Omental fat pad (tissue), 4 donors: ENCODE results near the gene USP32. TPM values are rescaled to one million over a fixed set of nuclear protein-coding genes. Genes with fewer than 3 reads are reported as not detected.
"Not testable (repeated sequence)": the region's sequence is repeated elsewhere in the genome, so short reads cannot be mapped to it uniquely, and the experiment has no call there.

ENCODE experiments used
- ATAC-seq: fragments of 150-250 bp; one replicate; pipeline ENCODE4 v1.9.1; 2016; ENCODE audit warnings: mild to moderate bottlenecking, moderate library complexity; ENCODE audit not compliant: low FRiP score
- DNase-seq: peaks from one replicate; pipeline ENCODE4 v3.0.0-alpha.2; 2019; ENCODE audit warnings: low spot score
- total RNA-seq, 4 donors: library from RNA; depleted of rRNA; stranded (reverse); fragments of >200 nt; gene quantifications; one replicate each; pipeline ENCODE4 v1.1.0, GENCODE V29; 2016
- TF ChIP-seq, protein P1 (sequence below), 3 donors: fragments of 450-650 bp; IDR thresholded peaks; one replicate each; pipeline ENCODE4 v1.5.1; 2016 to 2017; ENCODE audit warnings: antibody characterized with exemption in 3 of 3, mild to moderate bottlenecking in 3 of 3, moderate library complexity in 2 of 3

The USP32 gene
- total RNA-seq, 4 donors from 2014 or later = 53.3 to 91.6 (median 69.7) TPM

DNA sequence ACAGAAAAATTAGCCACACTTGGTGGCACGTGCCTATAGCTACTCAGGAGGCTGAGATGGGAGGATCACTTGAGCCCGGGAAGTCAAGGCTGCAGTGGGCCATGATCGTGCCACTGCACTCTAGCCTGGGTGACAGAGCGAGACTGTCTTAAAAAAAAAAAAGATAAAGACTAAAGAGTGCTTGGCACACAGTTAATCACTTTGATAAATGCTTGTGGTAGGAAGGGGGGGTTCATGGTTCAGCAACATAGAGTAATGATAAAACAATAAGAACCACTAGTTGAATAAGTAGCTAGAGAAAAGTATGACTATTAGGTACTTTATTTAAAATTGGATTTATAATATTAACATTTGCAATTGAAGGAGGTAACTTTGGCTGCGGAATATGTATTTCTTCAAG, 43.3 kb downstream of the USP32 start:
- no peak for DNase-seq
- TF ChIP-seq, protein P1, sequence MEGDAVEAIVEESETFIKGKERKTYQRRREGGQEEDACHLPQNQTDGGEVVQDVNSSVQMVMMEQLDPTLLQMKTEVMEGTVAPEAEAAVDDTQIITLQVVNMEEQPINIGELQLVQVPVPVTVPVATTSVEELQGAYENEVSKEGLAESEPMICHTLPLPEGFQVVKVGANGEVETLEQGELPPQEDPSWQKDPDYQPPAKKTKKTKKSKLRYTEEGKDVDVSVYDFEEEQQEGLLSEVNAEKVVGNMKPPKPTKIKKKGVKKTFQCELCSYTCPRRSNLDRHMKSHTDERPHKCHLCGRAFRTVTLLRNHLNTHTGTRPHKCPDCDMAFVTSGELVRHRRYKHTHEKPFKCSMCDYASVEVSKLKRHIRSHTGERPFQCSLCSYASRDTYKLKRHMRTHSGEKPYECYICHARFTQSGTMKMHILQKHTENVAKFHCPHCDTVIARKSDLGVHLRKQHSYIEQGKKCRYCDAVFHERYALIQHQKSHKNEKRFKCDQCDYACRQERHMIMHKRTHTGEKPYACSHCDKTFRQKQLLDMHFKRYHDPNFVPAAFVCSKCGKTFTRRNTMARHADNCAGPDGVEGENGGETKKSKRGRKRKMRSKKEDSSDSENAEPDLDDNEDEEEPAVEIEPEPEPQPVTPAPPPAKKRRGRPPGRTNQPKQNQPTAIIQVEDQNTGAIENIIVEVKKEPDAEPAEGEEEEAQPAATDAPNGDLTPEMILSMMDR (IDR thresholded peaks at IDR 0.05) = no peak
- no peak for ATAC-seq

DNA sequence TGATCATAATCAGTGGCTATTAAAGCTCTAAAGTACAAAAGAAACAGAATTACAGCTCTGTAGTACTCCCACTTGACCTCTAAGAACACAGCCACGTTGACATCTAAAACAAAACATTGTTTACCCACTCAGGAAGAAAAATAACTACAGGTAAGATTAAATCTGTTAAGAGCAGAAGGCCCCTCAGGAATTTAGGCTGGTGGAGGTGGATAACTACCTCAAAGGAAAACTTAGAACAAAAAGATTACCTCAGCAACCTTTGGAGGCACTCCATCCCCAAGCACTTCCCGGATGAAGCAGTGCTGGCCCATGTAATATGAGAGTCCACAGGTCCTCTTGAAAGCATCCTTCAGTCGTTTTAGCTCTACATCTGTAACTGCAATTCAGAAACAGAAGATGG, 46.7 kb downstream of the USP32 start:
- ATAC-seq (no peak), DNase-seq (no peak)
- TF ChIP-seq, protein P1 (IDR thresholded peaks at IDR 0.05) = no peak

DNA sequence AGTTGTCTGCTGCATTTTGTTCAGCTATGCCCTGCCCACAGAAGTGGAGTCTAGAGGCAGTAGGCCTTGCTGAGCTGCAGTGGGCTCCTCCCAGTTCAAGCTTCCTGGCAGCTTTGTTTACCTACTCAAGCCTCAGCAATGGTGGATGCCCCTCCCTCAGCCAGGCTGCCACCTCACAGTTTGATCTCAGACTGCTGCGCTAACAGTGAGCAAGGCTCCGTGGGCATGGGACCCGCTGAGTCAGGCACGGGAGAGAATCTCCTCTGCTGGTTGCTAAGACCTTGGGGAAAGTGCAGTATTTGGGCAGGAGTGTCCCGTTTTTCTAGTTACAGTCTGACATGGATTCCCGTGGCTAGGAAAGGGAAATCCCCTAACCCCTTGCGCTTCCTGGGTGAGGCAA, 49.4 kb downstream of the USP32 start:
- DNase-seq, ATAC-seq: not testable (repeated sequence)

DNA sequence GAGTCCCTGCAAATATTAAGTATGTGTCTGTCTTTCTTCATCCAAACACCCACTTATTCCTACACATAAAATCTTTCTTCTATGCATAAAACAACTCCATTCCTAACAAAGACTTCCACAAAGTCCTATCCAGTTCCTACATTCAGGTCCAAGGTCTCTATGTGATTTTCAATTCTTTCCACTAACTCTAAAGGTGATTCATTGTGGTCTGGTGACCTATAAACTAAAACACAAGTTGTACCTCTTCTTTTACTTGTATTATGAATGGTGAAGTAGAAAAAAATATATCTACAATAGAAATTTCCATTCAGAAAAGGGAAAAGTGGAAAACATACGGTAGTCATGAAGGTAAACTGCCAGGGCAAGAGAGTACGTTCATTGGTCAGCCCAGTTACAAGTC, 56.6 kb downstream of the USP32 start:
- TF ChIP-seq, protein P1 (IDR thresholded peaks at IDR 0.05) = no peak
- ATAC-seq = no peak
- no peak for DNase-seq

DNA sequence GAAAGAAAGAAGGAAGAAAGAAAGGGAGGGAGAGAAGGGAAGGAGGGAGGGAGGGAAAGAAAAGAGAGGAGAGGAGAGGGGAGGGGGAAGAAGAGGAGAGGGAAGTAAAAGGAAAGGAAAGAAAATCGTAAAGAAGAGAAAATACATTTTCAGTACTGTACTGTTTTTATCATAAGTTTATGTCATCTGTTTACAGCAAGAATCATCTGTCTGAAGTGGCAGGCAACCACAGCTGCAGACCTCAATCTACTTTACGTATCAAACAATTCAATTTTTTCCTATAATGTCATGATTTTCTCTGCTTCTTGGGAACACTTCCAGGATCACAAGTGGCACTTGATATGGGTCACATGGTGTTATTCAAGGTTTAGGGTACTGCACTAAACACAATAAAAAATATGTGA, 58.3 kb downstream of the USP32 start:
- ATAC-seq = no peak
- no peak for DNase-seq
- TF ChIP-seq, protein P1 (IDR thresholded peaks at IDR 0.05) = no peak

DNA sequence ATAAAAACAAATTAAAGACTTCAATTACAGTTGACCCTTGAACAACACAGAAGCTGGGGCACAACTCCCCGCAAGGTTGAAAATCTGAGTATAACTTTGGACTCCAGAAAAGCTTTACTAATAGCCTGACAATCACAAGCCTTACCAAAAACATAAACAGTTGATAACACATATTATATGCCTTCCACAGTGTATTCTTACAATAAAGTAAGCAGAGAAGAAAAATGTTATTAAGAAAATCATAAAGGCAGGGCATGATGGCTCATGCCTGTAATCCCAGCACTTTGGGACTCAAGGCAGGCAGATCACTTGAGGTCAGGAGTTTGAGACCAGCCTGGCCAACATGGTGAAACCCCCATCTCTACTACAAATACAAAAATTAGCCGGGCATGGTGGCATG, 58.9 kb downstream of the USP32 start:
- not testable (repeated sequence) for ATAC-seq, DNase-seq

DNA sequence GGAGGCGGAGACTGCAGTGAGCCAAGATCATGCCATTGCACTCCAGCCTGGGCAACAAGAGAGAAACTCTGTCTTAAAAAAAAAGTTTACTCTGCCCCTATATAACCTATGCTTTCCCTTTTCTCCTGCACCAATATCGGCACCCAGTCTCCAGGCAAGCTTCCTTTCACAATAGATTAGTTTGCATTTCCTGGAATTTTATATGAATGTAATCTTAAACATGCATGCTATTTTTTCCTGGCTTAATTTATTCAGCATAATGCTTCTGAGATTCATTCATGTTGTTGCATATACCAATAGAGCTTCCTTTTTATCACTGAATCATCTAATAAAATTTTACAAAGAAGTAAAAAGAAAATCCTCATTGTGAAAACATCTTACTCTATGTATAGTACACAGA, 59.4 kb downstream of the USP32 start:
- TF ChIP-seq, protein P1 (IDR thresholded peaks at IDR 0.05) = no peak
- no peak for DNase-seq
- no peak for ATAC-seq

DNA sequence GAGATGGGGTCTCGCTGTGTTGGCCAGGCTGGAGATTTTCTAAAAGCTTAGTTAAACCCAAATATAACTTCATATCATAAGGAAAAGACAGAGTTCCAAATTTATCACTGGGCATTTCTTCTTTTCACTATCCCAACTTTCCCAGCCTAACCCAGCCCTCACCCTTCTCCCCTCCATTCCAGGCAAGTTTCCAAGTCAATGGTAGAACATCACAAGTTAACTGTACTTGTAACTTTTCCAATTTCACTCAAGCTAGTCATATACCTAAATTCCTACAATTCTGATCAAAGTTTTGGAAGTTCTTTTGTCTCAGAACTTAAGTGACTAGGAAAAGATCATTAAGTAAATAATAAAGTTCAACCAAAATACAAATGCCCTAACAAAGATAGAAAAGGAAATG, 61.2 kb downstream of the USP32 start:
- TF ChIP-seq, protein P1 (IDR thresholded peaks at IDR 0.05) = no peak
- ATAC-seq (no peak), DNase-seq (no peak)
